HG03469 (cell line): ENCODE data around the gene KCNJ10.
"Not testable (repeated sequence)": the region's sequence is repeated elsewhere in the genome, so short reads cannot be mapped to it uniquely, and the experiment has no call there.

ENCODE experiments used
- ATAC-seq: cut with Tn5 transposase; IDR thresholded peaks from one replicate; pipeline ENCODE4 v1.9.1; 2021; ENCODE audit warnings: mild to moderate bottlenecking, moderate library complexity, moderate number of reproducible peaks; ENCODE audit not compliant: unreplicated experiment

KCNJ10 gene

DNA sequence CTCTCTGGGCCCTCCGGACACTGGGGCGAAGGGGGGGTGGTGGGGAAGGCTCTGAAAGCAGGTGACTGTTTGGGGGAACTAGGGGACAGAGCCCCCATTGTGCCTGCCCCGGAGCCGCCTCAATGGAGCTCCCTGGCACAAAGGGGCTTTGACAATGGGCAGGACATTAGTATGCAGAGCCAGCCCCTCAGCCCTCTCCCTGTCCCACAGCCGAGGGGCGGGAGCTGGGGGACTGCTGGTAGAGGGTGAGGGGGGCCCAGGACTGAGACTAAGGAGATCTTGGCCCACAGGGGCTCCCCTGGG is 7.8 kb downstream of the KCNJ10 start:
- no peak for ATAC-seq

DNA sequence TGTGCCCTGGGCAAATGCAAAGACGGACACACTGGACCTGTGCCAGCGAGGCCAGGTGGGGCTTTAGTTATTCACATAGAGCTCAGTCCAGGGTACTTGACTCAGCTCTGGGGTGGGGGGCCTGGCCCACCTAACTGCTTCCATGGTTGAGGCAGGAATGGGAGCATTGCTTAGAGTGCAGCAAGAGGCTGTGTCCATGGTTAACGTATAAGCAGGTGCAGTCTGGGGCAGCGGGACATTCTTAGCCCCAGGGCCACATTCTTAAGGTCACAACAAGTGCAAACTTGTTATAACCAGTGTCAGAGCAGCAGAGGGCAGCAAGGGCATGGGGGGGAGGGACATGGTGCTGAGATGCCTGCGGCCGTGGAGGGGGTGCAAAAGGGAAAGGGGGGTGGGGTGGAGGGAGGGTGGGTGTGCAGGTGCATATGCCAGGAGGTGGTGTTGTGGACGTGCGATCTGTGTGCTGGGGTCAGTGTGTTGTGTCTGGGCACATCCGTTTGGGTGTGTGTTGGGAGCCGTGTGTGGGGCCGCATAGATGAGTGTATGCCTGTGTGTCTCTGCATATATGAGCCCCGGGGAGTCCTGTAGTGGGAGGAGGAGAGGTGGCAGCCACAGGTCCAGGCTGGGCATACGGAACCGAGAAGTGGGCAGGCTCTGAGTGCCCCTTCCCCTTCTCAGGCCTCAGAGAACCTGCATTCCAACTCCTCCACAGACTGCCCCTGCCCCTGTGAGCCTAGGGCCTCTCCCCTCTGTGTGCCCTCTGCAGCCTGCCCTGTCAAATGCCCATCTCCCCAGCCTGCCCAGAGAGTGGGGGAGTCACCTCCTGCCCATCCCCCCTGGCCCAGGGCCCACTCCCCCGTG is 8.4 kb downstream of the KCNJ10 start:
- ATAC-seq, result no peak

GRCh38 chr1:160058087-160058486 is 11.9 kb downstream of the KCNJ10 start:
- ATAC-seq, result no peak

- no peak for ATAC-seq
Observed at GRCh38 chr1:160056648-160057169, 13.3 kb downstream of the KCNJ10 start.

- ATAC-seq, result no peak
Observed at GRCh38 chr1:160053548-160054365, 16.2 kb downstream of the KCNJ10 start.

DNA sequence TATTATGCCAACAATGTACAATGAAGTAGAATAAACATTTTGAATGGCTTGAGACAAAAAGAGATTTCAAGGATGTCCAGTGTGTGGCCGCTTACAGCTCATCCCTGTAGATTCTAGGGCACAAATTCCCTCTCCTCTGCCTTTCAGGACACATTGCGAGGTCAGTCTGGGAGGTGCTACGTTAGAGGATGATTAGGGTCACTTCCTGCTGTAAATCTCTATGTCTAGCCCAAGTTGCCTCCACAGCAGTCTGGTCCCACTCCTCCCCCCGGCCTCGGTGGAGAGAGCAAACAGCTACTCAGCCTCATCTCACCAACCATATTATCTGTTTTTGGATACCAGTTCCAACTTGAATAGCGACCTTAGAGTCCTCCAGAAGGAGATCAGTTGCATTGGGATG is 17.0 kb downstream of the KCNJ10 start:
- ATAC-seq, result no peak

- no peak for ATAC-seq
Observed at GRCh38 chr1:160050619-160051018, 19.3 kb downstream of the KCNJ10 start.

- not testable (repeated sequence) for ATAC-seq
Observed at GRCh38 chr1:160050182-160050581, 19.8 kb downstream of the KCNJ10 start.

DNA sequence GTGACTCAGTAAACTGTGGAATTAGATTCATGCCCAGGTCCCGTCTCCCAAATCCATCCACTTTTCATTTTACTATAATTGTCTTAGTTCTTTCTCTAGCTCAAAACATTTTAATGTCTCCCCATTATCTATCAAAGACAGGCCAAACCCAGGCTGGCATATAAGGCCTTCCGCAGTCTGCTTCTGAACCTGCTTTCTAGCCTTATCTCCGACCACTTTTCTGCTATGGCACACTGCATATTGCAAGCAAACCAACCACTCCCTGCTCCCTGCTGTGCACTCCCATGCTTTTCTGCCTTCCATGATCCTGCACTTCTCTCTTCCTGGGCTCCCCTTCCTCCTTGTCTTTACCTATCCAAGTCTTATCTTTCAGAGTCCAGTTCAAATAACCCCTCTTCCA is 20.9 kb downstream of the KCNJ10 start:
- no peak for ATAC-seq

DNA sequence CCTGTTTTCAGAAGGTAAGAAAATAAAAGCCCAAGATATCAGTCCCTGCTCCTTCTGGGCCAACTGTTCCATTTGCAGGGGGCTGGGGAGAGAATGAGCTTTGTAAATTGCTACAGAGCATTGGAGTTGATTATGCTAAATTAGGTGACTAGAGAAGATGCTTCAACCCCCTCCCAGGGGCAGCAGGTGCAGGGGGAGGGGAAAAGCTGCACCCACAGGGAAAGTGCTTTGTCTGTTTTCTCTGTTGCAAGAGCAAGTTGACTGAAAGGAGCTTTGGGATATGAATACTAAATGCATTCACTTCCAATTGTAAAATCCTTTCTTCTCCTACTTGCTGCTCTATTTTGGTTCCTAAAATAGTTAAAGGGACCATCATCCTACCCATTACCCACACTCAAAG is 21.6 kb downstream of the KCNJ10 start:
- no peak for ATAC-seq

GRCh38 chr1:160047111-160047991 is 22.6 kb downstream of the KCNJ10 start:
- no peak for ATAC-seq

GRCh38 chr1:160046494-160047110 is 23.4 kb downstream of the KCNJ10 start:
- no peak for ATAC-seq

DNA sequence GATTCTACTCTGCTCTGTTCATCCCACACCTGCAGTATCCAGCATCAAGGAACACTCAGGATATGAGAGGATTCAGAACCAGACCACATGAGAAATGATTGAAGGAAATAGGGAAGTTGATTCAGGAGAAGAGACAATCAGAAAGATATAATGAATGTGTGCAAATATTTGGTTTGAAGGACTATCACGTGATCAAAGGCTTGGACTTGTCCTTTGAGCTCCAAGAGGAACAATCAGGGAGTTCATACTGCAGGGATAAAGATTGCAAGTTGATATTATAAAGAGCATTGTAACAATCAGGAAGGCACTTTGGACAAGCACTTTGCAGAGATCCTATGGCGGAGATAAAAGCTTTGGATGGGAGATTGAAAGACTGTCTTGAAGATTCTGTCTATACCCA is 24.3 kb downstream of the KCNJ10 start:
- ATAC-seq, result no peak

- no peak for ATAC-seq
Observed at GRCh38 chr1:160043543-160043942, 26.4 kb downstream of the KCNJ10 start.

DNA sequence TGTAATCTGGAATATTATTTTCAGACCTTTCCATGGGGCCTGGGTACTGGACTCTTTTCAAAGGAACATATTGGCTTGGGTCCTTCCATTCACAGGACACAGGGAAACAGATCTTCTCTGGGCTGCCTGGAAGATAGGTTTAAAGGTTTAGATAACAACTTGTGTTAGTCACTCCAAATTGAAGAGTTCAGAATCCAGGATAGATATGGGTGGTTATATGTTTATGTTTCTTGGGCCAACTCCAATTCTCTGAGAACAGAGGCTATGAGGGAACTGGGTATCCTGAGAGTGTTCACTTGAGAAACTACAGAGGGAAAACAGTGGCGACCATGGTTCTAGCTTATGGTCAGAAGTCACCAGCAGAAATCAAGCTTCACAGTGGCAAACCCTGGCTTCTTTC is 29.5 kb downstream of the KCNJ10 start:
- ATAC-seq, result no peak

- ATAC-seq, result no peak
Observed at GRCh38 chr1:160032165-160032820, 37.7 kb downstream of the KCNJ10 start.

DNA sequence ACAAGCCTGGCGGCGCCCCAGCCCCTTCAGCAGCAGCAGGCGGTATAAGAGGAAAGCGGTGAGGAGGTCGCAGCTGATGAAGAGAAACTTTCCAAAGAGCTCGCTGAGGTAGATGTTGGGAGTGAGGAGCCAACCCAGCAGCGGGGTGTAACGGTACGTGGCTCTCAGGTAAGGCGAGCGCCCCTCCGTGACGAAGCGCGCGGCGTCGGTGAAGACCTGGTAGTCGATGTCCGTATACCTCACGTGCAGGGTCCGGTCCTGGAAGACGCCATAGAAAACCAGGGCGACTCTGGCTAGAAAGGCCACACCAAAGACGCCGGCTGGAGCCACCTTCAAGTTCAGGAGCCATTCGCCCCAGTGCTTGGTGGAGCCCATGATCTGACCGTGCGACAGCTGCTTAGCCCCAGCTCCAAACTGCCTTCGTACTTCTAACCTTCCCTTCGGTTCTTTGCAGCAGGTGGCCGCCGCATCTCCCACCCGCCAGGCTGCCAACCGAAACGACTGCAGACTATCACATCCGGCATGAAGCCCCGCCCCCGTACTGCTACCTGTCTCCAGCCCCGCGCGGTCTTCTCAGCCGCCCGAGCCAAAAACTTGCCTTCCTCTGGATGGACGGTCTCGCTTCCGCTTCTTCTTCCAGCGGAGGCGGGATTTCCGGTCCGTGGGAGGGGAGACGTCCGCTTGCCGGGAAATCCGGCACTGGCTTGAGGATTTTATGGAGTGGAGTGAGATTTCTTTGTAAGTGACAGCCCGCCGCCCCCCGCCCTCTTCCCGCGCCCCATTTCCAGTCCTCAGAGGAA is 38.4 kb downstream of the KCNJ10 start, which contains the start of gene PIGM:
PIGM (minus strand) TSS at position 626 of the 800 bp plus-strand sequence; CDS start at position 375, 251 bp downstream.
- peak; percentile 80 for ATAC-seq

- no peak for ATAC-seq
Observed at GRCh38 chr1:160030657-160031364, 39.1 kb downstream of the KCNJ10 start.
